A204.1 (cell line): ENCODE results near the gene AMER3.

Source experiments
- FAIRE-seq: peaks from 2 replicates; lab custom pipeline; 2012; peaks lifted over from hg19 to GRCh38; lab: Jason Lieb, UNC

Gene AMER3

DNA sequence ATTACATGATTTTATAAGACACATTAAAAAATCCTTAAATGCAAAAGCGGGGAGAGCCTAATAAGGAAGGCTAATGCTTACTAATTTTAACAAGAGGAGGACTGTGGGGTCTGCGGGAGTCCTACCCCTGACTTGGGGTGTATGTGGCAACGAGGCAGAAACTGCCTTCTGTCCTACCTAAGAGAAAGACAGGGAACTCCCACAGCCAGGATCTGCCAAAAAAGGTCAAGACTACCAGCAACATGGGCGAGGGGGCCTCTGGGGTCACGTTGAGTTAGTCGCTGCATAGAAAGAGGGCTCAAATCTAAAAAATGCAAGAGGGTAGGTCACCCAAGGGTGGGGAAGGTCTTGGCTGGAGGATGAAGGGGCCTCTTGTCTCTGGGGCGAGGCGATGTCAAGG lies 529 bp upstream of the AMER3 start:
- no peak for FAIRE-seq

GRCh38 chr2:130756053-130756873 lies 923 bp downstream of the AMER3 start:
- no peak for FAIRE-seq

DNA sequence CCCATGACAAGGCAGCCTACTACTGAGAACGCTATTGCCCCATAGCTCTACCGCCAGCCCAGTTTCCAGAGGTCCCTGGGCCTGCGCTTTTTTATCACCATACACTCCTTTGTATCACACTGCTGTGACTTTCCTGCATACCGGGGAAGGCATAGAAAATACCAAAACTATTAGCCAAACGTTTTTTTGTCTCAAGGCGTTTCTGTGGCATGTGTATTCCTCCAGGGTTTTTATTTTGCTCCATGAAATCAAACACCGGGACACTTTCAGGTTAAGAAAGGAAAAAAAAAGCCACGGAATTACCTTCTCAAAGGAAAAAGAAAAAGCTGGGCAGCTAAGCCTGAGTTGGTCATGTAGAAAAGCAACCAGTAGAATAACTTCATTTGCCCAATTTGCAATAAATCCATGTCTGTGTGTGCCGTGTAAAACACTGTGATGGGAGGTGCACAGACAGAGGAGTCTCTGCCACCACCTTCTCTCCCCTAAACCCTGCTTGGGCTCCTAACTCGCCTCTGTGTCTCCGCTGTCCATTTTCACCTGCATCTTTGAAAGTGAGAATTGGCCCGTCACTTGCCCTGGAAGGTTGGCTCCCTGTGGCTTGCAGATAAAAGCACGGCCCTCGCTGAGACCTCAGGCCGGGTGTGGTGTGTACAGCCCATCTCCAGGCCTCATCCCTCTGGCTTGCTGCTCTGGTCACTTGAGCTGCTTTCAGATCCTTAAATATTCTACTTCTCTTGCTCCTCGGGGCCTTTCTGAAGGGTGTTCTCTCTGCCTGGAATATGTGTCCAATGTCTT lies 1.7 kb downstream of the AMER3 start:
- FAIRE-seq = no peak

- FAIRE-seq = no peak
These were observed 4.8 kb downstream of the AMER3 start for GRCh38 chr2:130759906-130760753.

DNA sequence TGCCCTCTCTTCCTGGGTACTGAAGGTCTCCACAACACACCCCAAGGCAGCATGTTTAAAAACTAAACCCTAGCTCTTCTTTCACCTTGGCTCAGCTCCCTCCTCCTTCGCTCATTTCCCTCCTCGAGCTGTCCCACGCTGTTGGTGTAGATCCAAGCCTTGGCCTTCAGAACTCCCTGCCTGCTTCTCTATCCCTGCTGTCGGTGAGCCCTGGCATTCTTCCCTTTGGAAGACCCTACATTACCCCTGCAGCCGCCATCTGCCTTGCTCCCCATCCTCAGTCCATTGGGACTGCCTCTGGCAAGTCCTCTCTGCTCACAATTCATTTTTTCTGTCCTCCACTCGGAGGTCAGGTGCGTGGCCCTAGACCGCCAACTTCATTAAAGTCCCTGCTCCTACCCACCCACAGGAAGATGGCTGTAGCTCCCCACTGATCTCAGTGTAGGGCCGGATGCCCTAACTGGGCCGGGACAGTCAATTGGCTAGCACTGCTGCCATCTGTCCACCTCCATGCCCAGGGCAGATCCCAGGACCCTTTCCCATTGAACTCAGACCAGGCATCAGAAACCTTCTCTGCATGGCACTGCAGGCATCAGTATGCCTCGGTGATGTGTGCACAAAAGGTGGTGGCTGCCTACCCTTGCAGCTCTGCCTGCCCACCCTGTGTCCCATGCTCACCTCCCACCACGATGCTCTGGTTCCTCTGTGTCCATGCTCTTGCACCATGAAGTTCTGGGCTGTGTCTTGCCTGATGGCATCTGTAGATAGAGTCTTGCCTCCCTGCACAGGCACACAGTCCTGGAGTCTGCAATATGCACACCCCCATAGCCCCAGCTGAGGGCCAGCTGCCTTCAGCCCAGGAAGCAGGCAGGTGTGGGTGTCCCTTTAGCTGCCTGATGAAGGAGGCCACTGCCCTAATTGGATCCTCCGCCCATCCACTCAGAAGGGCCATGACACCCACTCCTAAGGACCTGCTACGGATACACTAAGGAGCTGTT lies 5.7 kb downstream of the AMER3 start:
- no peak for FAIRE-seq

DNA sequence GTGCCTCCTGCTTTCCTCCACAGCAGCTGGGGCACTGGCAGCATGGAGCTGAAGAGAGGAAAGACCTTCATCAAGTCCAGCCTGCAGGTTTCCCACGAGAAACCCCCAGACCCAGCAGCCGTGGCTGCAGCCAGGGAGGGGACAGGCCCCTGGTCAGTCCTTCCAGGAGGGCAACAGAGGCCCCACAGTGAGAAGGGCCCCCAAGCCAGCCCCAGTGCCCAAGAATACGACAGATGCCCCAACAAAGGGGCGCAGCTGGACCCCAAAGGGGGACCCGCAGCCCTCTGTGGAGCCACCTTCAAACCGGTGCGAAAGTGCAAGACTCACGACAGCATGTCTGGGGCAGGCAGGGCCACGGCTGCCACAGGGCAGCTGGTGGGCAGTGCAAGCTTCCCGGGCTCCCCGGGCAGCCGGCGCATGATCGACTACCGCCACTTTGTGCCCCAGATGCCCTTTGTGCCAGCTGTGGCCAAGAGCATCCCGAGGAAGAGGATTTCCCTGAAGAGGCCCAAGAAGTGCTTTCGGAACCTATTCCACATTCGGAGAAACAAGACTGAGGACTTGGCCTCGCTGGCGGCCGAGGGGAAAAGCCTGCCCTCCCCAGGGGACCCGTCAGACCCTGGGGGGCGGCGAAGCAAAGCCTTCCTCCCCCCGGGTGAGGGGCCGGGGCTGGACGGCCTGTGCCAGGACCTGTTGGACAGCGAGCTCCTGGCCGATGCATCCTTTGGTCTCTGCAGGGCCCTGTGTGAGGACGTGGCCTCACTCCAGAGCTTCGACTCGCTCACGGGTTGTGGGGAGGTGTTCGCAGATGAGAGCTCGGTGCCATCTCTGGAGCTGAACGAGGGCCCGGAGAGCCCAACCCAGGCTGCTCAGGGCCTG lies 6.9 kb downstream of the AMER3 start:
- no peak for FAIRE-seq

GRCh38 chr2:130762910-130763385 lies 7.6 kb downstream of the AMER3 start:
- FAIRE-seq = no peak

- FAIRE-seq = no peak
These were observed 8.1 kb downstream of the AMER3 start for GRCh38 chr2:130763405-130763804.

- FAIRE-seq = no peak
These were observed 8.9 kb downstream of the AMER3 start for GRCh38 chr2:130764035-130764820.

- FAIRE-seq = no peak
These were observed 9.4 kb downstream of the AMER3 start for GRCh38 chr2:130764821-130765115.

GRCh38 chr2:130765464-130765863 lies 10.1 kb downstream of the AMER3 start:
- no peak for FAIRE-seq

DNA sequence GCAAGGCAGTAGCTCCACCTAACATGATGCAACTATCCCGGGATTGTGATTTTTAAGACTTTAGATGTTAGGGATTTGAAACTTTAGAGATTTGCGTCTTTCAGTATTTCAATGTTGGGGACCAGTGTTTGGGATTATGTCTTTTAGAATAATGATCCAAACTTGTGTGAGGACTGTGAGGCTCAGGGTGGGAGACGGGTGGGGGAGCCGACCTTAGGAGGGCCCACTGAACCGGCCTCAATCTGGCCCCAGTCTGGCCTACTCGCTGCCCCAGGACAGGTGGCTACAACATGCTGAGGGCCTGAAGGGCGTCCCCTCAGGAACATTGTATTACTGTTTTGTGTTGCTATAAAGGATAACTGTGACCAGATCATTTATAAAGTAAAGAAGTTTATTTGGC lies 10.7 kb downstream of the AMER3 start:
- FAIRE-seq = no peak

- no peak for FAIRE-seq
These were observed 11.5 kb downstream of the AMER3 start for GRCh38 chr2:130766711-130767407.

- FAIRE-seq = no peak
These were observed 12.1 kb downstream of the AMER3 start for GRCh38 chr2:130767408-130767775.

DNA sequence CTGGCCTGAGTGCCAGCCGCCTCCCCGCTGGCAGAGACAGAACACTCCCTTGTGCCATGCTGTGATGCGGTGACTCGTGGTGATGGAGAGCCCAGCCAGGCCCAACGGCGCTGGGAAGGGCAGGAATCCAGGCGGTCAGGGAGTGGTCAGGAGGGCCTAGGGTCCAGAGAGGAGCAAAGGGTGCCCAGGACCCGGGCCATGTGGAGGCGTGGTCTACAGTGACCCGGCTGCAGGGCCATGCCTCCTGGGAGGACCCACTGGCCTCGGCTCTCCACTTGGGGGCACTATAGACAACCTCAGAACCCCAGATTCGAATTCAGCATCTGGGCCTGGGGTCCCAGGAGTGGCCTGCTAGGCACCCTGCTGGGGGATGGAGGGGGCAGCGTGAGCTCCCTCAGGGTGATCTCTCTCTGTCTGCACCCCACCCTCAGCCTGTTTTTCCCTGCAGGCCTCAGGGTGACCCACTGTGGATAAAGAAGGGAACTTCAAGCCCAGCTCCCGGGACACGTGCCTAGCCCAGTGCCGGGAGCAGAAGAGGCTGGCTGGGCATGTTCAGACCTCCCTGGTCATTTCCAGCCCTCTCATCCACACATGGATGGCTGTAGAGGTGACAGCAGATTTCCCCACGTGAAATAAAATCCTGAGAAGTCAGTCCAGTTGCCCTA lies 13.0 kb downstream of the AMER3 start:
- no peak for FAIRE-seq

DNA sequence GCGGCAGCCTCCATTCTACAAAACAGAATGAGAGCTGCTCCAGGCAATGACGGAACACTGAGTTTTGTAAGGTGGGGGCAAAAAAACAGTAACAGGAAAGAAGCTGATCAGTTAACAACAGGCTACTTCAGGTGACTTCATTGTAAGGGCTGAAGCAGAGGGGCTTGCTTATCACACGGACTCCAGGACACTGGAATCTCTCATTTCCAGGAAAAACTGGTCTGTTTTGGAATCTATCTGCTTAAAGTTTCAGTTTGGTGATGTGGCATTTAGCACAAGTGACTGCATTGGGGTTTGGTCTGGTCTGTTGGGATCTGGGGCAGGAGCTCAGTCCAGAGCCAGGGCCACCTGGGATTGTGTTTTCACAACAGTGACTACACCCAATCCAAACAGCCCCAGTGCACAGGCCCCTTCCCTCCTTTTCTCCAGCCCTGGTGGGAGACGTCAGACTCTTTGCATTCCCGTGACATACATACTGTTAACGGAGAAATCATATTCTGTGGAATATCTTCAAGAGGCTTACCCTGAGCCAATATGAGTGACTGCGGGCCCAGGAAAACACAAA lies 14.1 kb downstream of the AMER3 start:
- FAIRE-seq = no peak

DNA sequence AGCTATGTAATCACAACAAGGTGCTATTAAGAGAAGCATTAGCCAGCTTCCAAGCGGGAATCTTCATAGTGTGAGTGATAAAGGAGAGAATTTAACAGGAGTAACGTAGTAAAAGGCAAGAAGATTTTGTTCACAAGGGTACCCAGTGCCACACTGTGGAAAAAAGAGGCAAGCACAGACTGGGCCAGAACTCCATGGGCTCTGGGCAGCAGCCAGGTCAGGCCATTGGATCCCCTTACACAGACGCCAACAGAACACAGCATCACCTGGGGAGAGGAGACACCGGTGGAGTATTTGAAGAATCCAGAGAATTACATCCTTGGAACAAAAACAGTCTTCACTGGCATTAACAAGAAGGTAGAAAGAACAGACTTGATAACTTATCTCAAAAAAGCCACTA lies 21.2 kb downstream of the AMER3 start:
- no peak for FAIRE-seq

GRCh38 chr2:130778781-130779180 lies 23.4 kb downstream of the AMER3 start:
- FAIRE-seq = no peak
